Left ventricle myocardium inferior (tissue), 1 donor: Measurements from ENCODE around the gene RCAN2. TPM values are rescaled to one million over a fixed set of nuclear protein-coding genes. Genes with fewer than 3 reads are reported as not detected.

ENCODE experiments used
- DNase-seq: peaks from one replicate; pipeline ENCODE4 v3.0.0-alpha.2; 2020
- H3K27ac ChIP-seq: fragments of 200-600 bp; replicated peaks from 2 replicates; pipeline ENCODE4 v1.8.0; 2021
- H3K27me3 ChIP-seq: fragments of 200-600 bp; 2 replicates; pipeline ENCODE4 v1.8.0; 2021; ENCODE audit warnings: low read depth
- H3K36me3 ChIP-seq: fragments of 200-600 bp; 2 replicates; pipeline ENCODE4 v1.8.0; 2021
- H3K4me1 ChIP-seq: fragments of 200-600 bp; 2 replicates; pipeline ENCODE4 v1.8.0; 2021
- H3K4me3 ChIP-seq: fragments of 200-600 bp; 2 replicates; pipeline ENCODE4 v1.8.0; 2021; ENCODE audit warnings: mild to moderate bottlenecking, moderate library complexity
- H3K9me3 ChIP-seq: fragments of 200-600 bp; replicated peaks from 2 replicates; pipeline ENCODE4 v1.8.0; 2021
- intact Hi-C: fragments of 100-400 bp; cut with micrococcal nuclease; formaldehyde crosslinking; loops from one replicate; pipeline ENCODE4 v1.11.0; 2022
- total RNA-seq: library from RNA; stranded (reverse); fragmentation: NEBNext Ultra II Directional; extraction: Animal tissue kit (Norgen Biotek cat#: 25700); gene quantifications from one replicate; pipeline ENCODE4 v1.2.1, GENCODE V29; 2021
- TF ChIP-seq, protein P1 (sequence below): fragments of 200-600 bp; IDR thresholded peaks from 2 replicates; pipeline ENCODE4 v1.8.0; 2021; ENCODE audit warnings: antibody characterized with exemption, mild to moderate bottlenecking, borderline replicate concordance
- donor health status: DM: no; HTN: yes; CAD: no; lungs with severe emphysema.

The RCAN2 gene
- total RNA-seq, 1 donor from 2014 or later: 312 TPM

- no peaks in the 10 kb centered on the region for H3K9me3 ChIP-seq
- no peaks in the 10 kb centered on the region for H3K27me3 ChIP-seq
- H3K4me3 ChIP-seq: no peak overlapping the region
- H3K36me3 ChIP-seq: no peaks in the 10 kb centered on the region
- peak overlapping the region; percentile 80 for H3K27ac ChIP-seq
- no peak for DNase-seq
- TF ChIP-seq, protein P1, sequence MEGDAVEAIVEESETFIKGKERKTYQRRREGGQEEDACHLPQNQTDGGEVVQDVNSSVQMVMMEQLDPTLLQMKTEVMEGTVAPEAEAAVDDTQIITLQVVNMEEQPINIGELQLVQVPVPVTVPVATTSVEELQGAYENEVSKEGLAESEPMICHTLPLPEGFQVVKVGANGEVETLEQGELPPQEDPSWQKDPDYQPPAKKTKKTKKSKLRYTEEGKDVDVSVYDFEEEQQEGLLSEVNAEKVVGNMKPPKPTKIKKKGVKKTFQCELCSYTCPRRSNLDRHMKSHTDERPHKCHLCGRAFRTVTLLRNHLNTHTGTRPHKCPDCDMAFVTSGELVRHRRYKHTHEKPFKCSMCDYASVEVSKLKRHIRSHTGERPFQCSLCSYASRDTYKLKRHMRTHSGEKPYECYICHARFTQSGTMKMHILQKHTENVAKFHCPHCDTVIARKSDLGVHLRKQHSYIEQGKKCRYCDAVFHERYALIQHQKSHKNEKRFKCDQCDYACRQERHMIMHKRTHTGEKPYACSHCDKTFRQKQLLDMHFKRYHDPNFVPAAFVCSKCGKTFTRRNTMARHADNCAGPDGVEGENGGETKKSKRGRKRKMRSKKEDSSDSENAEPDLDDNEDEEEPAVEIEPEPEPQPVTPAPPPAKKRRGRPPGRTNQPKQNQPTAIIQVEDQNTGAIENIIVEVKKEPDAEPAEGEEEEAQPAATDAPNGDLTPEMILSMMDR: no peak
- peaks cover 96% of the 10 kb centered on the region for H3K4me1 ChIP-seq
- intact Hi-C loops: no loop called here
These were observed 250.2 kb downstream of the RCAN2 start for GRCh38 chr6:46240866-46241565.

GRCh38 chr6:46236752-46237151, 254.5 kb downstream of the RCAN2 start:
- no peak for DNase-seq
- Histone ChIP-seq H3K4me3 (no peak overlapping the region), H3K9me3 (no peaks in the 10 kb centered on the region), H3K36me3 (no peaks in the 10 kb centered on the region), H3K27me3 (no peaks in the 10 kb centered on the region), H3K4me1 (peaks cover 86% of the 10 kb centered on the region), H3K27ac (peak overlapping the region; percentile 80)
- TF ChIP-seq, protein P1: no peak
- intact Hi-C loops: no loop called here

GRCh38 chr6:46235242-46235641, 256.0 kb downstream of the RCAN2 start:
- peaks cover 71% of the 10 kb centered on the region for H3K4me1 ChIP-seq
- no peak for DNase-seq
- TF ChIP-seq, protein P1: no peak
- peaks cover 7% of the 10 kb centered on the region for H3K9me3 ChIP-seq
- H3K36me3 ChIP-seq: peaks cover 7% of the 10 kb centered on the region
- H3K27me3 ChIP-seq: no peaks in the 10 kb centered on the region
- H3K4me3 ChIP-seq: no peak overlapping the region
- intact Hi-C loops: no loop called here
- peak overlapping the region; percentile 80 for H3K27ac ChIP-seq

DNA sequence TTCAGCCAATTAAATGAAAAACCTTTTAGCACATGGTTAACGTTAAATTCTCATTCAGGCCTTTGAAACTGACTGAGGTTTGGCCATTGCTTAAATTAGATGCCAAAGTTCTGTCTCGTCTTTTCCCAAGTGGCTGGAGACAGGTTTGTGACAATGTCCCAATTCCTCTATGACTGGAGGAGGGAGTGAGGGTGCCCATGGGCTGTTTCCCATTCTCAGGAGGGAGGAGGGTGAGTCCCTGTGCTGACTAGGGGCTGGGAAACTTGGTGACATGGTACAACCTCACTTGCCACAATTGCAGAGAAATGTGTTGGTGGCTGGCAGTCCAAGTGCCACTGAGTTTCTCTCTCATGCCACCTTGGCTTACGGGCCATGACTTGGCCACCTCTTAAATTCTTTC, 256.5 kb downstream of the RCAN2 start:
- TF ChIP-seq, protein P1: no peak
- DNase-seq: no peak
- intact Hi-C loops: no loop called here
- Histone ChIP-seq H3K4me3 (no peak overlapping the region), H3K27ac (peak overlapping the region; percentile 80), H3K27me3 (no peaks in the 10 kb centered on the region), H3K9me3 (peaks cover 7% of the 10 kb centered on the region), H3K4me1 (peaks cover 66% of the 10 kb centered on the region), H3K36me3 (peaks cover 11% of the 10 kb centered on the region)

DNA sequence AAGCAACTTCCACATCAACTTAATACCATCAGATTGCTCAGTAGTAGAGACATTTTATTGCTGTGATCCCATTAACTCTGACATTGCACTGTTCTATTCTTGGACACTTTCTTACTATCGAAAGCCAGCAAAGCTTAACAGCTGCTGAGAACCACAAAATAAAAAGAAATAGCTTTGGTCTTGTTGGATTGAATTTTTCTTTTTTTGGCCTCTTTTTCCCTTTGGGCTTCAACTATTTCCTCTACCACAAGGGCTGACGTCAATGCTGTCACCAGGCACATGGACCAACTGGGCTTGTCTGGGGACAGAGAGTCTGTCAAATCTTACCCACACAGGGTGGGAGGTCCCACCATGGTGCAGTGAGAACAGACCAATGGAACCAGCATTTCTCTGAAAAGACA, 257.1 kb downstream of the RCAN2 start:
- Histone ChIP-seq H3K4me3 (no peak overlapping the region), H3K36me3 (peaks cover 11% of the 10 kb centered on the region), H3K27ac (peak overlapping the region; percentile 80), H3K27me3 (no peaks in the 10 kb centered on the region), H3K9me3 (peaks cover 7% of the 10 kb centered on the region), H3K4me1 (peaks cover 61% of the 10 kb centered on the region)
- intact Hi-C loops: no loop called here
- peak; percentile 33 for DNase-seq
- TF ChIP-seq, protein P1: no peak
